Measurements from ENCODE around the gene RPUSD2.

- TF ChIP-seq CTCF (IDR thresholded peaks at IDR 0.05) (no peak), POLR2AphosphoS5 (IDR thresholded peaks at IDR 0.05) (no peak), POLR2A (IDR thresholded peaks at IDR 0.05) (no peak), EP300 (IDR thresholded peaks at IDR 0.05) (no peak)
These were observed 44.0 kb downstream of the RPUSD2 start for GRCh38 chr15:40613080-40613479.
